CD4-positive, CD25-positive, alpha-beta regulatory T cell (primary cell): Measurements from ENCODE around the gene RHEX. TPM values are rescaled to one million over a fixed set of nuclear protein-coding genes. Genes with fewer than 3 reads are reported as not detected.
A peak's percentile ranks its signal among the peaks of the same experiment; 100 is the strongest.
"Not testable (repeated sequence)": the region's sequence is repeated elsewhere in the genome, so short reads cannot be mapped to it uniquely, and the experiment has no call there.

Source experiments
- ATAC-seq, 2 donors: fragments of 150-1000 bp; cut with Tn5 transposase; one replicate each; pipeline ENCODE4 v1.10.0; 2021; ENCODE audit warnings: low read depth in 2 of 2, moderate number of reproducible peaks in 2 of 2, moderate library complexity in 1 of 2
- DNase-seq, 3 donors: peaks; one replicate each; pipeline versions ENCODE4 v3.0.0 to v3.0.0-alpha.2; 2012 to 2022; ENCODE audit warnings: mixed read lengths in 1 of 3
- H3K27ac ChIP-seq: one replicate; pipeline ENCODE4 v1.7.0; 2013; ENCODE audit warnings: mild to moderate bottlenecking, low read length; ENCODE audit not compliant: insufficient read depth, poor library complexity, severe bottlenecking
- H3K27me3 ChIP-seq: one replicate; pipeline ENCODE4 v1.7.0; 2013; ENCODE audit warnings: low read length; ENCODE audit not compliant: control insufficient read depth, insufficient read depth
- H3K36me3 ChIP-seq: one replicate; pipeline ENCODE4 v1.7.0; 2013; ENCODE audit warnings: mild to moderate bottlenecking, low read length, moderate library complexity; ENCODE audit not compliant: control insufficient read depth, insufficient read depth
- H3K4me1 ChIP-seq: 2 replicates; pipeline ENCODE4 v1.7.0; 2013; ENCODE audit warnings: mild to moderate bottlenecking, low read length; ENCODE audit not compliant: insufficient read depth, control insufficient read depth, poor library complexity, severe bottlenecking
- H3K4me3 ChIP-seq: one replicate; pipeline ENCODE4 v1.7.0; 2013; ENCODE audit warnings: low read depth, mild to moderate bottlenecking, low read length, moderate library complexity
- H3K9me3 ChIP-seq, 2 experiments: 1 replicate in 1 of 2; 2 replicates in 1 of 2; pipeline ENCODE4 v1.7.0; 2013; ENCODE audit warnings: low read length in 2 of 2, mild to moderate bottlenecking in 1 of 2, moderate library complexity in 1 of 2; ENCODE audit not compliant: control insufficient read depth in 2 of 2
- H3K27ac Mint-ChIP-seq, 3 donors: one replicate each; pipeline ENCODE4 v1.8.0; 2020 to 2022; ENCODE audit warnings: mild to moderate bottlenecking in 3 of 3, mixed read lengths in 3 of 3, moderate library complexity in 2 of 3
- H3K27me3 Mint-ChIP-seq: one replicate; pipeline ENCODE4 v1.8.0; 2022; ENCODE audit warnings: mild to moderate bottlenecking, mixed read lengths
- H3K36me3 Mint-ChIP-seq: one replicate; pipeline ENCODE4 v1.8.0; 2020; ENCODE audit warnings: mixed read lengths
- H3K4me1 Mint-ChIP-seq, 4 donors: one replicate each; pipeline ENCODE4 v1.8.0; 2020 to 2022; ENCODE audit warnings: mixed read lengths in 4 of 4, mild to moderate bottlenecking in 1 of 4
- H3K4me3 Mint-ChIP-seq, 4 donors: one replicate each; pipeline ENCODE4 v1.8.0; 2020 to 2022; ENCODE audit warnings: mild to moderate bottlenecking in 4 of 4, mixed read lengths in 4 of 4, moderate library complexity in 3 of 4
- H3K9me3 Mint-ChIP-seq, 7 donors: one replicate each; pipeline ENCODE4 v1.8.0; 2020 to 2022; ENCODE audit warnings: mixed read lengths in 7 of 7, mild to moderate bottlenecking in 3 of 7, moderate library complexity in 2 of 7
- polyA plus RNA-seq, 4 donors: library from polyadenylated mRNA; unstranded; fragments of 300-500 nt; fragmentation: Illumina TruSeq; gene quantifications; one replicate each; pipeline ENCODE4 v1.2.3, GENCODE V29; 2021
- total RNA-seq: library from RNA; stranded (reverse); gene quantifications from one replicate; pipeline ENCODE4 v1.2.3, GENCODE V29; 2022

The RHEX gene
- total and polyA plus RNA-seq, 5 donors from 2014 or later, result not detected

DNA sequence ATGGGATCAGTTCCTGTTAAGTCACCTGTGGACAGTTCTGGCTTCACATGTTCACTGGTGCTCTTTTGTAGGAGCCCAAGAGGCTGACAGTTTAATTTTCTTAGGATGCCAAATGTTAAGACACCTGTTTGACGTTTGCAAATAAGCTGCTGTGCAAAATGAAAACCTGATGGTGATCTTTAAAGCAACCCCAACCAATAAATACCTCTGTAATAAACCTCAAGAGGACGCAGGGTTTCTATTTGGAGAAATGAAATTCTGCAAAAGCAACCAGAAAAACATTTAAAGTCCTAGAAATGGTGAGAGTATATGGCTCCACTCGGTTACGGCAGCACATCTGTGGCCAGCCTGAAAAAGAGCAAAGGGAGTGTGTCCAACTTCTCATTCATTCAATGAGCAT is 5.7 kb upstream of the RHEX start:
- H3K4me3 Mint-ChIP-seq, result no peak overlapping the region
- no peaks in the 10 kb centered on the region for H3K9me3 ChIP-seq
- peaks cover 9 to 23% (median 21%) of the 10 kb centered on the region in 4 donors for H3K4me1 Mint-ChIP-seq
- no peaks in the 10 kb centered on the region for H3K9me3 Mint-ChIP-seq
- H3K27ac ChIP-seq, result no peak overlapping the region
- no peaks in the 10 kb centered on the region for H3K36me3 ChIP-seq
- H3K27me3 Mint-ChIP-seq, result no peaks in the 10 kb centered on the region
- H3K4me3 ChIP-seq, result no peak overlapping the region
- peaks cover 18% of the 10 kb centered on the region for H3K4me1 ChIP-seq
- H3K27me3 ChIP-seq, result no peaks in the 10 kb centered on the region
- DNase-seq (no peak), ATAC-seq (no peak)
- H3K36me3 Mint-ChIP-seq, result no peaks in the 10 kb centered on the region
- no peak overlapping the region for H3K27ac Mint-ChIP-seq

DNA sequence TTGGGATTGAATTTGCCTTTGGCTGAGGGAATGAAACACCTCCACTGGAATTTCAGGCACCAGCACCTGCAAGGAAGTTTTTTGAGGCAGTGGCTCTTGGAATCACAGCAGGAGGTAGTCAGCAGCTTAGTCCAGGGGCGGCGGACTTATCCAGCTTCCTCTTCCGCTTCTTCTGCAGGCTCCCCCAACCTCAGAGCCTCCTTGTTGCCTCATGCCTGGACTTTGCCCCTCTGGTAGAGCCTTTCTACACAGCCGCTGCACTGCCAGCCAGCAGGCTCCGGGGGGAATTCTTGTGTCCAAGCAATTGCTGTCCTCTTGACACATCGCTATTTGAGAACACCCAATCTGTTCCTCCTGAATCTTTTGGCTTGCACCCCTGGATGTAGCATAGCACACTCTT is 4.4 kb upstream of the RHEX start:
- no peaks in the 10 kb centered on the region for H3K36me3 ChIP-seq
- Mint-ChIP-seq H3K4me1 (peaks cover 15 to 28% (median 24%) of the 10 kb centered on the region in 4 donors), H3K27ac (no peak overlapping the region)

DNA sequence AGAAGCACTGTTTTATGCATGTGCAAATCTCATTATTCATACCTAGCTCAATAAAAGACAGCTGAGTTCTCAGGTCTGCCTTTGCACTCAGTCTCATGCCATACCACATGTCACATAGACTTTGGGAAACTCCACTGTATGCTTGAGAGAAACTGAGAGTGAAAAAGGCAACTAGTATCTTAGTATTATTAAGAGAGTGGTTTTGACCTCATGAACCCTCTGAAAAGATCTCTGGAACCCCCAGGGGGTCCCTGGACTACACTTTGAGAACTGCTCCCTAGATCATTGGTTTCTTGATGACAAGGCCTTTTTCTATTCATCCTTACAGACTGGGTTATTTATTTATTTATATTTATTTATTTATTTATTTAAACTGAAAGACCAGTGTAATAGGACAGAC is 3.7 kb upstream of the RHEX start:
- Histone ChIP-seq H3K4me1 (peaks cover 18% of the 10 kb centered on the region), H3K4me3 (no peak overlapping the region), H3K27ac (no peak overlapping the region), H3K27me3 (no peaks in the 10 kb centered on the region), H3K9me3 (no peaks in the 10 kb centered on the region), H3K36me3 (no peaks in the 10 kb centered on the region)
- H3K4me3 Mint-ChIP-seq, result no peak overlapping the region
- no peak overlapping the region for H3K27ac Mint-ChIP-seq
- peaks cover 15 to 28% (median 23%) of the 10 kb centered on the region in 4 donors for H3K4me1 Mint-ChIP-seq
- ATAC-seq (no peak), DNase-seq (no peak)
- H3K36me3 Mint-ChIP-seq, result no peaks in the 10 kb centered on the region
- no peaks in the 10 kb centered on the region for H3K27me3 Mint-ChIP-seq
- H3K9me3 Mint-ChIP-seq, result no peaks in the 10 kb centered on the region

More for the DNA sequence above, 4.4 kb upstream of the RHEX start:
- Histone ChIP-seq H3K9me3 (no peaks in the 10 kb centered on the region), H3K27ac (no peak overlapping the region), H3K4me1 (peaks cover 18% of the 10 kb centered on the region), H3K27me3 (no peaks in the 10 kb centered on the region), H3K4me3 (no peak overlapping the region)
- no peaks in the 10 kb centered on the region for H3K27me3 Mint-ChIP-seq
- DNase-seq (no peak), ATAC-seq (no peak)
- no peaks in the 10 kb centered on the region for H3K9me3 Mint-ChIP-seq
- H3K4me3 Mint-ChIP-seq, result no peak overlapping the region
- H3K36me3 Mint-ChIP-seq, result no peaks in the 10 kb centered on the region

GRCh38 chr1:206049919-206050600 is 2.9 kb upstream of the RHEX start:
- Mint-ChIP-seq H3K27me3 (no peaks in the 10 kb centered on the region), H3K4me3 (no peak overlapping the region), H3K36me3 (no peaks in the 10 kb centered on the region), H3K4me1 (peaks cover 15 to 28% (median 23%) of the 10 kb centered on the region in 4 donors), H3K9me3 (no peaks in the 10 kb centered on the region), H3K27ac (peak overlapping the region in 2 of 3 donors; percentile 23 to 85)
- Histone ChIP-seq H3K4me1 (peaks cover 18% of the 10 kb centered on the region), H3K9me3 (no peaks in the 10 kb centered on the region), H3K4me3 (no peak overlapping the region), H3K27ac (no peak overlapping the region), H3K36me3 (no peaks in the 10 kb centered on the region), H3K27me3 (no peaks in the 10 kb centered on the region)
- DNase-seq, result no peak
- no peak for ATAC-seq

DNA sequence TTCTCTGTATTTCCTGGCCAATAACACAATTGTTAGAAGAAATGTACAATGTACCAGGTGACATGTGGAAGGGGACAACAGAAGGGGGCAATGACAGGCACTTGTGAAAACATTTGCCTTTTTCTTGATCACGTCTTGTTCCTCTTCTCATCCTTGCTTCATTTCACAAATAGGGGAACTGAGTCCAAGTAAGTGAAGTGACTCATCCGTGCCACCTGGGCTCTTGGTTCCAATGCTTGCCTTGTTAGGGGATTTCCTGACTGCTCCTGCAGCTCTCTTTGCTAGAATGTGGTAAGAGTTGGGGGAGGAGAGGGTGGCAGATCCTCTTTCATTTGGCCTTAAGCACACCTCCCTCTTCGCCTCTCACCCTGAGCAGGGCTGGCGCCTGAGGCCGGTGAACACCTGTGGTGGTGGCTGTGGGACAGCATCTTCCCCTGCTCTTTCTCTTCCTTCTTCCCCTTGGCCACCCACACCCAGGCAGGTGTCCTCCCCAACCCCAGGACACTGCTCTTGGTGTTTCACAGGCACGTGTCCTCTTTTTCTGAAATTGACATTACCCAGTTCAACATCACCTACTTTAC is 2.2 kb upstream of the RHEX start:
- peak overlapping the region; percentile 53 for H3K27ac ChIP-seq
- H3K27me3 ChIP-seq, result no peaks in the 10 kb centered on the region
- H3K9me3 Mint-ChIP-seq, result no peaks in the 10 kb centered on the region
- ATAC-seq, result peak; percentile 81
- H3K9me3 ChIP-seq, result no peaks in the 10 kb centered on the region
- peaks cover 18% of the 10 kb centered on the region for H3K4me1 ChIP-seq
- peaks cover 15 to 28% (median 23%) of the 10 kb centered on the region in 4 donors for H3K4me1 Mint-ChIP-seq
- H3K4me3 ChIP-seq, result peak overlapping the region; percentile 32
- H3K27me3 Mint-ChIP-seq, result no peaks in the 10 kb centered on the region
- no peaks in the 10 kb centered on the region for H3K36me3 ChIP-seq
- no peaks in the 10 kb centered on the region for H3K36me3 Mint-ChIP-seq
- H3K4me3 Mint-ChIP-seq, result peak overlapping the region in 3 of 4 donors; percentile 50 to 66 (median 65)
- peak overlapping the region; percentile 78 to 89 (median 85) for H3K27ac Mint-ChIP-seq
- peak in 2 of 3 donors; percentile 16 to 83 for DNase-seq

GRCh38 chr1:206052231-206052865 is 625 bp upstream of the RHEX start:
- not testable (repeated sequence) for H3K9me3 ChIP-seq, DNase-seq, H3K4me3 Mint-ChIP-seq, H3K36me3 Mint-ChIP-seq, ATAC-seq, H3K27me3 ChIP-seq, H3K4me3 ChIP-seq, H3K27ac ChIP-seq, H3K27me3 Mint-ChIP-seq, H3K36me3 ChIP-seq, H3K9me3 Mint-ChIP-seq
- peaks cover 18% of the 10 kb centered on the region for H3K4me1 ChIP-seq
- peaks cover 15 to 28% (median 23%) of the 10 kb centered on the region in 4 donors for H3K4me1 Mint-ChIP-seq
- peak overlapping the region in 1 of 3 donors; percentile 85 for H3K27ac Mint-ChIP-seq

GRCh38 chr1:206053616-206054015 is 643 bp downstream of the RHEX start:
- H3K4me1 Mint-ChIP-seq, result peaks cover 15 to 28% (median 23%) of the 10 kb centered on the region in 4 donors
- not testable (repeated sequence) for H3K27ac ChIP-seq, H3K9me3 ChIP-seq

More at GRCh38 chr1:206053616-206054015, 643 bp downstream of the RHEX start:
- not testable (repeated sequence) for H3K36me3 ChIP-seq, H3K4me3 ChIP-seq, H3K36me3 Mint-ChIP-seq, H3K27me3 ChIP-seq, ATAC-seq, H3K27me3 Mint-ChIP-seq, H3K9me3 Mint-ChIP-seq, H3K4me3 Mint-ChIP-seq, DNase-seq
- peaks cover 18% of the 10 kb centered on the region for H3K4me1 ChIP-seq
- peak overlapping the region in 1 of 3 donors; percentile 11 for H3K27ac Mint-ChIP-seq
